Smooth muscle cell (in vitro differentiated cells): ENCODE measurements around the gene SPZ1. TPM values are rescaled to one million over a fixed set of nuclear protein-coding genes. Genes with fewer than 3 reads are reported as not detected.

Experiments
- DNase-seq: peaks from one replicate; lab custom pipeline; 2025; ENCODE audit not compliant: unreplicated experiment; lab: John Stamatoyannopoulos, UW
- H2AFZ ChIP-seq: fragments of 200-600 bp; sonication (generic); 2 replicates; pipeline ENCODE4 v1.6.0; 2016; ENCODE audit warnings: antibody characterized with exemption, low read depth, mild to moderate bottlenecking
- H3F3A ChIP-seq: fragments of 200-600 bp; sonication (generic); 2 replicates; pipeline ENCODE4 v1.6.0; 2017; ENCODE audit warnings: antibody characterized with exemption, low read depth
- H3K27ac ChIP-seq: fragments of 200-600 bp; sonication (generic); 2 replicates; pipeline ENCODE4 v1.5.1; 2016; ENCODE audit warnings: low read depth, mild to moderate bottlenecking
- H3K27me3 ChIP-seq: fragments of 200-600 bp; sonication (generic); 2 replicates; pipeline ENCODE4 v1.6.1; 2016; ENCODE audit warnings: low read depth, mild to moderate bottlenecking
- H3K36me3 ChIP-seq: fragments of 200-600 bp; sonication (generic); 2 replicates; pipeline ENCODE4 v1.5.1; 2016; ENCODE audit warnings: low read depth
- H3K4me1 ChIP-seq: fragments of 200-600 bp; sonication (generic); 2 replicates; pipeline ENCODE4 v1.5.1; 2016; ENCODE audit warnings: low read depth
- H3K4me2 ChIP-seq: fragments of 200-600 bp; sonication (generic); 2 replicates; pipeline ENCODE4 v1.6.0; 2016; ENCODE audit warnings: mild to moderate bottlenecking
- H3K4me3 ChIP-seq: fragments of 200-600 bp; sonication (generic); 2 replicates; pipeline ENCODE4 v1.5.1; 2016; ENCODE audit warnings: mild to moderate bottlenecking
- H3K79me2 ChIP-seq: fragments of 200-600 bp; sonication (generic); 2 replicates; pipeline ENCODE4 v1.6.0; 2016; ENCODE audit warnings: low read depth, mild to moderate bottlenecking
- H3K9ac ChIP-seq: fragments of 200-600 bp; sonication (generic); 2 replicates; pipeline ENCODE4 v1.6.0; 2016; ENCODE audit warnings: low read depth
- H3K9me3 ChIP-seq: fragments of 200-600 bp; sonication (generic); replicated peaks from 2 replicates; pipeline ENCODE4 v1.5.1; 2016; ENCODE audit warnings: low read depth
- H4K20me1 ChIP-seq: fragments of 200-600 bp; sonication (generic); 2 replicates; pipeline ENCODE4 v1.6.0; 2016; ENCODE audit warnings: low read depth
- CTCF ChIP-seq: fragments of 200-600 bp; sonication (generic); IDR thresholded peaks from 2 replicates; pipeline ENCODE4 v1.5.1; 2017; ENCODE audit warnings: borderline replicate concordance, mild to moderate bottlenecking, antibody characterized with exemption; ENCODE audit not compliant: insufficient read depth, poor library complexity, severe bottlenecking
- WGBS: methylation state at CpG from one replicate; pipeline ENCODE4 v1.1.7; 2016; ENCODE audit warnings: low lambda C conversion rate; 5-methylcytosine and 5-hydroxymethylcytosine counted together
- polyA plus RNA-seq: library from polyadenylated mRNA; unstranded; fragments of >200 nt; fragmentation: Nextera tagmentation; extraction: Ambion mirVana; gene quantifications from 2 replicates; pipeline ENCODE4 v1.2.1, GENCODE V29; 2016
- total RNA-seq: library from RNA; depleted of rRNA; stranded (reverse); fragments of >200 nt; gene quantifications from 2 replicates; pipeline ENCODE4 v1.2.3, GENCODE V29; 2014

SPZ1 gene
- total and polyA plus RNA-seq, 2 experiments from 2014 or later = not detected

- no peak overlapping the region for H3K9ac ChIP-seq
- no peak overlapping the region for H2AFZ ChIP-seq
- H4K20me1 ChIP-seq = no peaks in the 10 kb centered on the region
- H3K4me2 ChIP-seq = no peak overlapping the region
- WGBS = 20% methylated on average over 2 of the region's 2 CpGs
- no peaks in the 10 kb centered on the region for H3K79me2 ChIP-seq
- no peak overlapping the region for H3K27ac ChIP-seq
- H3K4me1 ChIP-seq = no peaks in the 10 kb centered on the region
- no peaks in the 10 kb centered on the region for H3K9me3 ChIP-seq
- TF ChIP-seq CTCF = no peak
- no peaks in the 10 kb centered on the region for H3K27me3 ChIP-seq
- DNase-seq = no peak
- H3K36me3 ChIP-seq = no peaks in the 10 kb centered on the region
- H3K4me3 ChIP-seq = no peak overlapping the region
- H3F3A ChIP-seq = no peaks in the 10 kb centered on the region
Measured at GRCh38 chr5:80277191-80277590, 42.6 kb upstream of the SPZ1 start.

- 64% methylated on average over 3 of the region's 3 CpGs for WGBS
- TF ChIP-seq CTCF = no peak
- Histone ChIP-seq H3K27me3 (no peaks in the 10 kb centered on the region), H2AFZ (no peak overlapping the region), H3K36me3 (no peaks in the 10 kb centered on the region), H3K9me3 (no peaks in the 10 kb centered on the region), H3K4me3 (no peak overlapping the region), H3K4me2 (no peak overlapping the region), H3K27ac (no peak overlapping the region), H4K20me1 (no peaks in the 10 kb centered on the region), H3K79me2 (no peaks in the 10 kb centered on the region), H3K4me1 (no peaks in the 10 kb centered on the region), H3K9ac (no peak overlapping the region), H3F3A (no peaks in the 10 kb centered on the region)
- DNase-seq = no peak
Measured at GRCh38 chr5:80282054-80282453, 37.7 kb upstream of the SPZ1 start.

- Histone ChIP-seq H3K27me3 (no peaks in the 10 kb centered on the region), H3K36me3 (no peaks in the 10 kb centered on the region), H3K9me3 (no peaks in the 10 kb centered on the region), H3K27ac (no peak overlapping the region), H2AFZ (no peak overlapping the region), H4K20me1 (no peaks in the 10 kb centered on the region), H3K4me3 (no peak overlapping the region), H3K9ac (no peak overlapping the region), H3K4me1 (no peaks in the 10 kb centered on the region), H3K79me2 (no peaks in the 10 kb centered on the region), H3K4me2 (no peak overlapping the region), H3F3A (no peaks in the 10 kb centered on the region)
- TF ChIP-seq CTCF = no peak
- WGBS = 78% methylated on average over 1 of the region's 1 CpG
- no peak for DNase-seq
Measured at GRCh38 chr5:80283360-80283759, 36.4 kb upstream of the SPZ1 start.

GRCh38 chr5:80284720-80285119, 35.1 kb upstream of the SPZ1 start:
- no peak for TF ChIP-seq CTCF
- Histone ChIP-seq H3K27me3 (no peaks in the 10 kb centered on the region), H3K9me3 (no peaks in the 10 kb centered on the region), H3K4me1 (no peaks in the 10 kb centered on the region), H2AFZ (no peak overlapping the region), H3K79me2 (no peaks in the 10 kb centered on the region), H3K9ac (no peak overlapping the region), H3K36me3 (no peaks in the 10 kb centered on the region), H3K27ac (no peak overlapping the region), H3F3A (no peaks in the 10 kb centered on the region), H3K4me2 (no peak overlapping the region), H4K20me1 (no peaks in the 10 kb centered on the region), H3K4me3 (no peak overlapping the region)
- DNase-seq = no peak
- WGBS = 68% methylated on average over 2 of the region's 2 CpGs
